ENCODE measurements around the gene PRKG2.

GRCh38 chr4:81061344-81061730, 153.7 kb downstream of the PRKG2 start:
- no peak for TF ChIP-seq CTCF (IDR thresholded peaks at IDR 0.05)
- no peak for TF ChIP-seq POLR2A (IDR thresholded peaks at IDR 0.05)

Measured in esophagus squamous epithelium (tissue), 4 donors.